NCI-H146 (cell line): ENCODE data around the gene PLA2G4E.

Source experiments
- DNase-seq: peaks from one replicate; lab custom pipeline; 2025; lab: John Stamatoyannopoulos, UW

Gene PLA2G4E

GRCh38 chr15:42018306-42019224 lies 2.3 kb downstream of the PLA2G4E start:
- DNase-seq, result no peak

- no peak for DNase-seq
Observed at GRCh38 chr15:42016971-42017370, 3.9 kb downstream of the PLA2G4E start.

- no peak for DNase-seq
Observed at GRCh38 chr15:42014406-42014805, 6.4 kb downstream of the PLA2G4E start.

- no peak for DNase-seq
Observed at GRCh38 chr15:42012928-42013482, 7.8 kb downstream of the PLA2G4E start.

GRCh38 chr15:42012241-42012640 lies 8.6 kb downstream of the PLA2G4E start:
- no peak for DNase-seq

- DNase-seq, result peak; percentile 67
Observed at GRCh38 chr15:42011074-42011473, 9.8 kb downstream of the PLA2G4E start.

GRCh38 chr15:42010434-42010833 lies 10.4 kb downstream of the PLA2G4E start:
- no peak for DNase-seq

GRCh38 chr15:42009474-42009873 lies 11.4 kb downstream of the PLA2G4E start:
- no peak for DNase-seq

GRCh38 chr15:42009022-42009421 lies 11.8 kb downstream of the PLA2G4E start:
- DNase-seq, result no peak

GRCh38 chr15:42007386-42007785 lies 13.5 kb downstream of the PLA2G4E start:
- no peak for DNase-seq

- DNase-seq, result no peak
Observed at GRCh38 chr15:42002333-42002732, 18.5 kb downstream of the PLA2G4E start.

- no peak for DNase-seq
Observed at GRCh38 chr15:42001236-42001635, 19.6 kb downstream of the PLA2G4E start.

GRCh38 chr15:41999290-42000285 lies 21.3 kb downstream of the PLA2G4E start:
- no peak for DNase-seq

GRCh38 chr15:41997845-41998244 lies 23.0 kb downstream of the PLA2G4E start:
- DNase-seq, result no peak

GRCh38 chr15:41996921-41997592 lies 23.8 kb downstream of the PLA2G4E start:
- DNase-seq, result no peak

GRCh38 chr15:41996376-41996775 lies 24.5 kb downstream of the PLA2G4E start:
- DNase-seq, result no peak

- no peak for DNase-seq
Observed at GRCh38 chr15:41995476-41995855, 25.4 kb downstream of the PLA2G4E start.

- no peak for DNase-seq
Observed at GRCh38 chr15:41994772-41995475, 25.9 kb downstream of the PLA2G4E start.

- DNase-seq, result no peak
Observed at GRCh38 chr15:41994171-41994650, 26.6 kb downstream of the PLA2G4E start.

- no peak for DNase-seq
Observed at GRCh38 chr15:41993472-41994170, 27.2 kb downstream of the PLA2G4E start.
